HG02884 (cell line): ENCODE data around the gene PSMD5.

Experiments used
- ATAC-seq: cut with Tn5 transposase; IDR thresholded peaks from one replicate; pipeline ENCODE4 v1.9.1; 2021; ENCODE audit warnings: mild to moderate bottlenecking, moderate library complexity; ENCODE audit not compliant: unreplicated experiment

PSMD5 gene

DNA sequence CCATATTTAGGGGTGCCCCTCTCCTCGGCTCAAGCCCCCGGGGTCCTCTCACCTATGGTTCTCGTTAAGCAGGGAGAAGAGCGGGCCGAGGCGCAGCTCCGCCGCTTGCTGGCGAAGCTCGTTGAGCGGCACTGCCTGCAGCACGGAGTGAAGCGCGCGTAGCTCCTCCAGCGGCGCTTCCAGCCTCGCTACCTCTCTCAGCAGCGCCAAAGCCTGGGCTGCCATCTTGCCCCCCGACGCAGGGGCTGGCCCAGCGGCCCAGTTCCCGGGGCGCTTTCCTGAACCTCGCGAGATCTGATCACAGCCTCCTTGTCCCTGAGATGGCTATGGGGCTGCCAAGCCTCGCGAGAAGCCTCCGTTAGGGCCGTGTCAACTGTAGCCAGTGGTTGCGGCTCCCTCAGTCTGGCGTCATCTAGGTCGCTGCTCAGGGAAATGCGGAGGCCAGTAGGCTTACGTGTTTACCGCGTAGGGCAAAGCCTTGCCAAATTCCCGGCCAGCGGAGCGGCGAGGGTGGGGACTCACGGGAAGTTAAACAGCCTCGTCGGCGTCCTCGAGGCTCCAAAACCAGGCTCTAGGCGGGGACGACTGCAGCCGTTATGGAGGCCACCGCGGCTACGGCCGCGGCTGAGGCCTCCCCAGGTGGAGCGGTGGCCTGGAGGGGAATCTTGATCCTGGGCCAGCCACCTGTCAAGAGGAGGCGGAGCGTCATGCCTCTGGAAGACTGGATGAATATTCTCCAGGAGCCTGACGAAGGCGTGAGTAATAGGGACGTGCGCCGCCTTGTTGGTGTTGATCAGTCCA is at the start of gene PSMD5:
PSMD5 (minus strand) TSS at position 238 of the 801 bp plus-strand sequence; CDS start at position 225, 13 bp downstream.
- peak; percentile 100 for ATAC-seq

- ATAC-seq, result peak; percentile 27
These were observed 49.4 kb upstream of the PSMD5 start for GRCh38 chr9:120891884-120892747.

- ATAC-seq, result no peak
These were observed 48.6 kb upstream of the PSMD5 start for GRCh38 chr9:120891245-120891883.

GRCh38 chr9:120890320-120891244 is 47.9 kb upstream of the PSMD5 start:
- ATAC-seq, result no peak

GRCh38 chr9:120889606-120890271 is 47.0 kb upstream of the PSMD5 start:
- no peak for ATAC-seq

DNA sequence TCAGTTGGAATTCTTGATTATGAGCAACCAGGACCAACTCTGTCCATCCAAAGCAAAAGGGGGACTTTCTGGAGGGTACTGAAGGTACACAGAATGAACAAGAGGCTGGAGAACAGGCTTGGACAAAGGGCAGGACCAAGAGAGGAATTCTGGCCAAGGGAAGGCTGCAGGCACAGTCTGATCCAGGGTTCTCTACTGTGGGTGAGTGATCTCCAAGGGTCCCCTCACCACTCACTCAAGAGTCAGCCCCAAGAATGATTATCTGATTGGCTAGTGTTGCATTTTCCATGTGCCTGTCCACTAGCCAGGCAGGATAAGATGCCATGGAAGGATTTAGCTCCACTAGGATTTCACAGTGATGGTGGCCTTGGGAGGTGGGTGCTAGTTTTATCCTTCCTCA is 45.9 kb upstream of the PSMD5 start:
- no peak for ATAC-seq

GRCh38 chr9:120886490-120886967 is 43.8 kb upstream of the PSMD5 start:
- no peak for ATAC-seq

- ATAC-seq, result no peak
These were observed 43.2 kb upstream of the PSMD5 start for GRCh38 chr9:120885958-120886357.

DNA sequence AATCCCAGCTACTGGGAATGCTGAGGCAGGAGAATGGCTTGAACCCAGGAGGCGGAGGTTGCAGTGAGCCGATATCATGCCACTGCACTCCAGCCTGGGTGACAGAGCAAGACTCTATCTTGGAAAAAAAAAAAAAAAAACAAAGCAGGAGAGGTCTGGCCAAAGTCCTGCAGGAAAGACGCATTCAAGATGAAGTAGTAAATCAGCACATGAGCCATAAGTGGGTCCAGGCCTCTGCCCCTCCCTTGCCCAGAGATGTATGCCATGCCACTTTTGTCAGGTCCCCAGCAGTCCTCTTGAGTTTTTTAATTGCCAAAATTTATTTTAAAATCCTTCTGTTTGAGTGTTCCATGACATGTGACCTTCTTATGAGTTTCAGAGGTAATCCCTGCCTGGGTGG is 42.7 kb upstream of the PSMD5 start:
- no peak for ATAC-seq

GRCh38 chr9:120883608-120883996 is 40.9 kb upstream of the PSMD5 start:
- no peak for ATAC-seq

DNA sequence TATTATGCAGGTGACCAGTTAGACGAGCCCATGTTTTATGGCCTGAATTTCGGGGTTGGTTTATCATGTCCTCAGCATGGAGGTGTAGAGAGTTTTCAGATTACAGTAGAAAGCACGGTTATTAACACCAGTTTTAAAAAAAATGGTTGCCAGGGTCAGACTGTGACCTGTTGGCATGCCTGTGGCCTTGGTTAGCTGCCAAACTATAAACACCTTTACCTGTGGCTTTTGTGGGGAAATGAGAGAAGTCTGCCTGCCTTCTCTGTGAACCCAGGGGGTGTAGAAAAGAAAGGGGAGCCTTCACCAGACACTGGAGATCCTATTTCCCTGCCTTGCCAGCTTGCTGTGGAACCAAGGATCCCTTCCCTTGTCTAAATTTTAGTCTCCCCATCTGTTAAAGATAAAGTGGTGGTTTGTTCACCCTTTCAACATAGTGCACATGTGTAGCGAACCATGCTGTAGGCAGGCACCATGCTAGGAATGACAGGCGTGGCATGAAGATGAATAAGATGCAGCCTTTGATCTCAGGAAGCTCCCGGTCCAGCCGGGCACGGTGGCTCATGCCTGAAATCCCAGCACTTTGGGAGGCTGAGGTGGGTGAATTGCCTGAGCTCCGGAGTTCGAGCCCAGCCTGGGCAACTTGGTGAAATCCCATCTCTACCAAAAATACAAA is 40.3 kb upstream of the PSMD5 start:
- no peak for ATAC-seq

GRCh38 chr9:120879446-120879845 is 36.7 kb upstream of the PSMD5 start:
- no peak for ATAC-seq

GRCh38 chr9:120878188-120879130 is 35.7 kb upstream of the PSMD5 start:
- no peak for ATAC-seq

DNA sequence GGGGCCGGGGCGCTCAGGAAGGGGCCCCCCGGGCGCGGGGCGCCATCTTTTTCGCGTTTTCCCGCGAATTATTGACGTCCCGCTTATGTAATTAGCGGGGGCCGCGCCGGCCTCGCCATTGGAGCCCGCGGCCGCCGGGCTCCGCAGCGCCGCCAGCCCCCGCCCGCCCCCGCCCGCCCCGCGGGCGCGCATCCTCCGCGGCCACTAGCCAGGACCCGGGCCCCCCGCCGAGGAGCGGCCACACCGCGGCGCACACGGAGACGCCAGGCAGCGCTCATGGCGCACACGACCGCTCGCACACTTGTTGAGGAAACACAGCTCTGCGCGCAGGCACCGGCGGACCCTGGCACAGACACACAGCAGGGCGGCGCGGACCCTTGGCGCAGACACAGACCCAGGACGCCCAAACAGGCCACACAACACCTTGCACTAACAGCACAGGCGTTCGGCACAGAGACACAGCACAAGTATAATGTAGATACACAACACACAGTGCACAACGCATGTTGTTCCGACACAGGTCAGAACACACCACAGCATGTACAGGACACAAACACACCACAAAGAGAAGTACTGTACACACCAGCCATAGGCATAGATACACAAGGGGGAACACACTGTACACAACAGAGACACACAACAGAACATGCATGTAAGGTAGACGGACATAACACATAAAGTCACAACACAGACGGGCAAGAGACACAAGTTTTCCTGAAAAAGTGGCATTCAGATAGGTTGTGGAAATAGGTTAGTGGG is 34.7 kb upstream of the PSMD5 start:
- peak; percentile 38 for ATAC-seq

- ATAC-seq, result peak; percentile 9
These were observed 34.1 kb upstream of the PSMD5 start, which contains the start of gene PHF19 for GRCh38 chr9:120876842-120877240. Gene PHF19, minus strand, starts transcription at chr9:120877188. Its CDS starts 2,447 bp downstream, at chr9:120874741.

DNA sequence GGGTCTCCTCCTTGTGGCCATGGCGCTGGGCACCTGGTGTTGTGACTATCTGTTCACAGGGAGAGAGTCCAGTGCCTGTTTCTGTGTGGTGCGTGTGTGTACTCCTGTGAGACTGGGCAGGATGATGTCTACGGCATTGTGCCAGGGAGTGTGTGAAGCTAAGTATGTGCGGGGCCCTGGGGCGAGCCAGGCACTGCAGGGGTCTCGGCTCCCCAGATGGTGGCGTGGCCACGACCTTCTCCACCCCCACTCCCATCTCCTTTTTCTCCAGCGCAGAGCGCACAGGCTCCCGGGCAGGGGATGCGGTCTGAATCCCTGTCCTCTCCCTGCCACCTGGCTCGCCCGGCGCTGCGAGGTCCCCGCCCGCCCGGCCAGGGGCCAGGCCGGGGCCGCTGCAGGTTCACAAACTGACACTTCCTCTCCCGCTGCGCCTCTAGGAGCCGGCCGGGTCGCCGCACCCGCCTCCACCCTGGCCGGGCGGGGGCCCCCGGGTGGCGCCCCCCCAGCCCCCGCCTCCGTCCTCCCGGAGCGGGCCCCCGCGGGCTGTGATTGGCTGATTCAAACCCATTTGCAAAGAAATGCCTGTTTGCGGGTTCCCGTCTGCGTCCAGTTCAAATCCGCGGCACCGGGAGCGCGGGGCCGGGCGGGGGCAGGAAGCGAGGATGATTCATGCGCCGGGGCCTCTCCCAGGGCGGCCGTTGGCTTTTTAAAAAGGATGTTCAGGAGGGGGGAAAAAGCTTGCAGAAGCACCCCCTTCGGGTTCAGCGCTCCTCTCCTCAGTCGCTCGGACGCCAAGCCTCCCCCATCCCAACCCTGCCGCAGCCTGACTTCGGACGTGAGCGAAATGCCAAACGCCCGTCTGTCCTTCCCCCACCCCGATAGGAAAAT is 33.5 kb upstream of the PSMD5 start:
- peak; percentile 46 for ATAC-seq
